Stimulated activated CD8-positive, alpha-beta memory T cell treated with anti-CD3 and anti-CD28 coated beads, Interleukin-2, amount 100 ng/mL, for 1 hour (primary cell): ENCODE data around the gene TIMP2.
"Not testable (repeated sequence)": the region's sequence is repeated elsewhere in the genome, so short reads cannot be mapped to it uniquely, and the experiment has no call there.

Source experiments
- DNase-seq, 2 donors: peaks; one replicate each; pipeline ENCODE4 v3.0.0-alpha.2; 2020; ENCODE audit warnings: low read depth in 2 of 2

TIMP2 gene

DNA sequence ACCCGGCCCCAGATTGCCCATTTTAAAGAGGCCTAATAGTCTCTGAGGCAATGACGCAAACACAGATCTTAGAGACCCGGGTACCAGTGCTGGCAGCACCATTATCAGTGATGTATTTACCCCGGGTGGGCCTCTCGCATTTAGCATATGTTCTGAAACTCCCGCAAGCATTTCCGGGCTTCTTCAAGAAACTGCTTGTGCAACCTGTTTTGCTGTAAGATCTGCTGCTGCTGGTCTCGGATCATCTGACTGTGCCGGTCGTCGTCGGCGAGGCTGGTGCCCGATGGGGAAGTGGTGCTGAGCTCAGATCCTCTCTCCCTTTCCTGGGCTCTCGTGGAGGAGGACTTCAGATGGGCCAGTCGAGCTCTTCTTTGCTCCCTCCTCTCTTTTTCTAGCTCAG lies 34.7 kb downstream of the TIMP2 start:
- no peak for DNase-seq

DNA sequence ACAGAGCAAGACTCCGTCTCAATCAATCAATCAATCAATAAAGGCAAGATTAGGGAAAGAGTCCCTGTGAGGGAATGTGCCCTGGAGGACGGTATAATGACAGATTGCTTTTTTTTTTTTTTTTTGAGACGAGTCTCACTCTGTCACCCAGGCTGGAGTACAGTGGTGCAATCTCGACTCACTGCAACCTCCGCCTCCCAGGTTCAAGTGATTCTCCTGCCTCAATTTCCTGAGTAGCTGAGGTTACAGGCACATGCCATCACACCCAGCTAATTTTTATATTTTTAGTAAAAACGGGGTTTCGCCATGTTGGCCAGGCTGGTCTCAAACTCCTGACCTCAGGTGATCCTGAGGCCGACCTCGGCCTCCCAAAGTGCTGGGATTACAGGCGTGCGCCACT lies 35.1 kb downstream of the TIMP2 start:
- not testable (repeated sequence) for DNase-seq

DNA sequence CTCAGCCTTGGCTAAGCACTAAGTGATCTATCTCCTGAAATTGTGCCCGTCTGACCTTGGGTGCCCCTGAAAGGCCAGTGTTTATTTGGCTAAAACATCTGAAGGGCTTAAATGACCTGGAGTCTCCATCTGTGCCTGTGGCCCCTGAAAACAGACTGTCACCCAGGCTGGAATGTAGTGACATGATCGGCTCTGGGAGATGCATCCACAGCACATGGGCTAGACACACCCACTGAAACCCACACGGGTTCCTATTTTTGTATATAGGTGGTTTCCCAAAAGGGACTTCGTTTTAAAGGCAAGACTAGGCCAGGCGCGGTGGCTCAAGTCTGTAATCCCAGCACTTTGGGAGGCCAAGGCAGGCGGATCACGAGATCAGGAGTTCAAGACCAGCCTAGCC lies 35.7 kb downstream of the TIMP2 start:
- no peak for DNase-seq

DNA sequence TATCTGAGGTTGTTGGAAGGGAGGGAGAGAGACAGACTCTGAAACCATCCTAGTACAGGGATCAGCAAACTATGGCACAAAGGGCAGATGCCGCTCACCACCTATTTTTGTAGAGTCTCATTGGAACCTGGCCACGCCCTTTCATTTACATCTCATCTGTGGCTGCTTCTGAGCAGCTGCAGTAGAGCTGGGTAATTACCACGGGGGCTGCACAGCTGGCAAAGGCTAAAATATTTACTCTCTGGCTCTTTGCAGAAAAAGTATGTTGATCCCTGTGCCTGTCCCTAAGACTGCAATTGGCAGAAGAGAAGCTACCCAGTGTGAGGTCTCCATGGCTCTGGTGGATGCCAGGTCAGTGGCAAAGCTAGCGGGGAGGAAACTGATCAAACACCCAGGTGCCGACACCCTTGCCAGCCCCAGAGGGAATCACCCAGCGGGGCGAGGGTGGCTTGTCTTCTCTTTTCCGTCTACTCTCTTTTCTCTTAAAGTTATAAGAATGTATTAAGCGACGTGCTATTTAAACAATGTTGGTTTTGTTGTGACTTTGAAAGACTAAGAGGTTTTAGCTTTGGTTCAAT lies 36.2 kb downstream of the TIMP2 start:
- DNase-seq, result no peak

DNA sequence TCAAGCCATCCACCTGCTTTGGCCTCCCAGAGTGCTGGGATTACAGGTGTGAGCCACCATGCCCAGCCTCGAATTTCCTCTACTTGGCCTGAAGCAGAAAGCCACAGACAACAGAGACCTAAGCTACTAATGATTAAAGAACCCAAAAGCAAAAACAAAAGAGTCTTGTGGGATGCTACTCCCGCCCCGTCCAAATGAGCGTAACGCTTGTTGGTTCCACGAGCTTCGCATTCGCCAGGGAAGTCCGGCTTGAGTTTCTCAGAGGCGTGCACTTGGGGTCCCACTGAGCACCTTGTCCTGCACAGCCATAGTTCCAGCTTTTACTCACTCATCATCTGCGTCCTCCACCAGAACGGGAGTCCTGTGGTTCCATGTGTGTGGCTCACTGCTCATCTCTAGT lies 38.2 kb downstream of the TIMP2 start:
- no peak for DNase-seq

DNA sequence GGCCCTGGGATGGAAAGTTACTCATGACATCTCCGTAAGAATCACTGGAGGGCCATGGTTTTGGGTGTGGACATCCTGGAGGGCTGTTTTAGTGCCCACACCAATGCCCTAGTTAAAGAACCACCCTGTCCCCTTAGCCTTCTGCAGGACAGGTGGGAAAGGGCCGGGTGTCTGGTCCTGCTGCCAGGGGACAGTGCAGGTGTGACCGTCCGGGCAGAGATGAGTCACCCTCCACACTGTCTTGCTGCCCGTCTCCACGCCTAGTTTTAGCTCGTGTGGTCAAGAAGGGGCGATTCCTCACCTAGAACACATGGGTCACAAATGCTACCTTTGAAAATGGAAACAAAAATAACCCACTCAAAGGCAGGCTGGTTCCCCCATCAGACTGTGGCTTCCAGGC lies 39.2 kb downstream of the TIMP2 start:
- no peak for DNase-seq

DNA sequence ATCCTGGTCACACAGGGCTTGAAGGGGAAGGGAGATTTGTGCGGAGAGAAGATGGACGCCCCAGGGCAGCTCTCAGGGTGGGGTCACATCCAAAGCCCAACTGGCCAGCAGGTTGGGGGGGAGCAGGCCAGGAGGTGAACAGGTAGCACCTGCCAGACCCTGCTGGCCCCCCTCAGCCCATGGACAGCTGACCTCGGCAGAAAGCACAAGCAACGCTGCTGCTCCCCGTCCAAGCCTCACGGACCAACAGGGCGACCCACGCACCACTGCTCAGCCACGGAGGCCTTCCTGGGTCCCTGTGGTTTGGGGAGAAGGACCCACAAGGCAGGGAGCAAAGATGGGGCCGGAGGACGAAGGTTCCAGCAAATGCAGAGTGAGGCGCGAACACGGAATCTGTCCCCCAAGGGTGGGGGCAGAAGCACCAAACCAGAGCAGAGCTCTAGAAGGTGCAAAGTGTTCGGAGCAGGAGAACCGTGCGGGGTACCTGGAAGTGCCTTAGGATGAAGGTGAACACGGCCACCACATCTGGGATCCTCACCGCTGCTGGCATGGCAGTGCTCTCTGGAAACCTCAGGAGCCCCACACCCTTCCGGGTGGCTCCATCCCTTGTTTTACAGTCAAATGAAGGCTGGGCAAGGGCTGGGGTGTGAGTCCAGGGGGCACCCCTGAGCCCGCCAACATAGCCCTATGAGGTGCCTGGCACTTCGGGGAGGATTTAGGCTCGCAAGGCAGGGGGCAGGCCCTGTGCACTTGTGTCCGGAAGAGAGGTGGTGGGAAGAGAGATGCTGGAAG lies 40.1 kb downstream of the TIMP2 start:
- no peak for DNase-seq

DNA sequence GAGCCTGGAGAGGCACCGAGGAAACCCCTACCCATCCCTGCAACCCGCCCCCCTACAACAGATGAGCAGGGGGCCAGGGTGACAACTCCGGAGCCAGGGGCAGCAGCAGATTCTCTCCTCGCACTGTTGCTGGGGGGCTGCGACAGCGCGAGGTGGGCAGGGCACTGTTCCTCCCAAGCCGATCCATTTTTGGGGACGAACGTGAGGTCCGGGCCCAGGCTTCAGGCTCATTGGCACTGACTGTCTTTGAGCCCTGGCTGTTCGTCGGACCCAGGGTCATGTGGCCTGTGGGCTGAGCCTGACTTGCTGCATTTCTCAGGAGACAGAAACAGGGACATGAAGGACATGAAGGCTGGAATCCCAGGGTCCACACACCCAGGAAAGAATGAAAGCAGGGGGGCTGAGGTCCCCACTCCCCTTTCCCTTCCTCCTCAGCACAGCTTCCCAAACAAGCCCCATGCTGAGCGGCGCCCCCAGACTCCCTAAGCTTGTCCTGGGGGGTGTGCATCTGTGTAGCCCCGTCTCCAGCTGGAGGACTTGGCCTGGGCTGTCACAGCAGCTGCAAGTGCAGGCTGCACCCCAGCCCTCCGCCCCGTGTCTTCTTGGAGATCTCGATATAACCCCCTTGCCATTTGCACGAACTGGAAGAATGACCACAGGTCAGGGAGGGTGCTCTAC lies 40.9 kb downstream of the TIMP2 start:
- DNase-seq, result no peak

DNA sequence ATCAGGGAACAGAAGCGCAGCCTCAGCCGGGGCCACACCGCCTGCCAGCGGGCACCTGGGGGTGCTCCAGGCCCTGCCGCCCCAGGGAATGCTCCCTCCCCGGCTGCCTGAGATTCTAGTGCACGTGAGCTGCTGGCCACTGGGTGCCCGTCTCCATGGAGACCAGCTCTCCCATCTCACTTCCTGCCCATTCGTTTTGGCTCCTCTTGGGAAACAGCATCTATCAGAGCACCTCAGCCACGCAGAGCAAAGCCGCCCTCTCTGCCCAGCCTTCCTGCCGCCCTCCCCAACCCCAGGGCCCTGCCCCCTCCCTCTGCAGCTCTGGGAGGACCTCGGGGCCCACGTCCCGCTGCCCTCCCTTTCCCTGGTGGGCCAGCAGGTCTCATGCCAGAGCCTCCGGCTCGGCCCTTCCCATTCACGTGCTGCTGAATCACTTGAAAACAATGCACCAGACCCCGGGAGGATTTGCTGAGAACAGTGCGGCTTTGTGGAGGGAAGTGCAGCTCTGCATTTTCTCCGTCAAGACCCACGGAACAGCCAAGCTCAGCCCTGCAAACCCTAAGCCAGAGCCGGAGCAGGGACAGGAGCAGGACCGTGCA lies 41.6 kb downstream of the TIMP2 start:
- no peak for DNase-seq

DNA sequence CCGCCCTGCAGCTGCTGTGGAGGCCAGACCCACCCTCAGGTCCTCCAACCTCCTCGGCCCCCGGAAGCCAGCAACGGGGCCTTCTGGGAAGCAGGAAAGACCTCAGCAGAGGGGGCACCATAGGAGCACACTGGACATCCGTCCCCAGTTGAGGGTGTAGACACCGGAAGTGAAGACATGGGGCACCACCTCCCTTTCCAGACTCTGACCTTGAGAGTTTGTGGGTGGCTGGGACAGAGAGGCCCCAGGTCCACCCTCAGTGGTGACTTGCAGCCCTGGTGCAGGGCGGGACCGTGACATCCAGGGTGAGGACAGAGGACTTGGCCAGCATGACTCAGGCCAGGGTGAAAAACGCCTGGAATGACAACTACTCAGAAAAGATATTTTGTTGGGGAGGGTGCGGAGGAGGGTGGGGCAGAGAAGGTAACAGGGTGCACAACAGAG lies 42.1 kb downstream of the TIMP2 start:
- DNase-seq, result no peak

DNA sequence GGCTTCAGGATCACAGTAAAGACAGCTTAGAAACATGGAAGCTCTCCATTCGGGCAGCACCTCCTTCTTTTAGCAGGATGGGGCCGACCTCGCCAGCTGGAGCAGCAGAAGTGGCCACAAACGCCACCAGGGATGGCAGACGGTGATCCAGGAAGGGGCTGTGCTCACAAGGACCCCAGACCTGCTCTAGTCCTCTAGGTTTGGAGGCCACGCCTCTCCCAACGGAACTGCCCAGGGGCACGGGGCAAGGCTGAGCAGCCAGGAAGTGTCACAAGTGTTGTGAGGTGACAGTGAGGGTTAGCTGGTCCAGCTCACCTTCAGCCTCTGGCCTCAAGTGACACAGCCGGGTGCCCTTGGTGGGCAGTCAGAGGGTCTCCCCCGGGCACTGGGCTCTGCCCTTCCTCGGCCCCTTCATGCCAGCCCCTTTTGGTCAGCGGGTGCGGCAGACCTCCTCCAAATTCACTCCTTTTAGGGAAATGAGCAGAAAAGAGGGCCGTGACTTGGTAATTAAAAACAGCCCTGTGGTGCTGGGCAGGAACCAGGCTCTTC lies 42.6 kb downstream of the TIMP2 start:
- DNase-seq, result no peak

DNA sequence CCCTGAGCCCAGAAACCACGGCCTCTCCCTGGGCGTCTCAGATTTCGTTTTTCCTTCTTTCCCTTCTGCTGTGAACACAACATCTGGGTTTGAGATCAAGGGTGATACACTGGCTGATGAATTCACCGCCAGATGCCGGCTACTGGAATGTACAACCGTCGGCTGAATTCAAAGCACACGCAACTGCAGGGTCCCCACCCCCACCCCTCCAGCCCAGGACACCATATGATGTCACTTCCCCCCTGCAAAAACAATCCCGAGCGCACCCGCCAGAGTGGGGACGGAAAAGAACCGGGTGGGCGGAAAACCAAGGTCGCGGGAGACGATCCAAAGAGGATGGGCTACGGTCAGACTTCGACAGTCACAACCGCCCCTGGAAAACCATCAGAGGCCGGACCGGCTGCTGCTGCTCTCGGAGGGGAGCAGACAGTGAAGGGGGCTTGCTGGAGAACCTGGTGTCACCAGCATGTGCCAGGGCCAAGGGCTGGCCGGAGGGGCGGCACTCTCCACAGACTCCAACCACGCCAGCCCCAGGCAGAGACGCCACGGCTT lies 45.5 kb downstream of the TIMP2 start:
- DNase-seq, result no peak

DNA sequence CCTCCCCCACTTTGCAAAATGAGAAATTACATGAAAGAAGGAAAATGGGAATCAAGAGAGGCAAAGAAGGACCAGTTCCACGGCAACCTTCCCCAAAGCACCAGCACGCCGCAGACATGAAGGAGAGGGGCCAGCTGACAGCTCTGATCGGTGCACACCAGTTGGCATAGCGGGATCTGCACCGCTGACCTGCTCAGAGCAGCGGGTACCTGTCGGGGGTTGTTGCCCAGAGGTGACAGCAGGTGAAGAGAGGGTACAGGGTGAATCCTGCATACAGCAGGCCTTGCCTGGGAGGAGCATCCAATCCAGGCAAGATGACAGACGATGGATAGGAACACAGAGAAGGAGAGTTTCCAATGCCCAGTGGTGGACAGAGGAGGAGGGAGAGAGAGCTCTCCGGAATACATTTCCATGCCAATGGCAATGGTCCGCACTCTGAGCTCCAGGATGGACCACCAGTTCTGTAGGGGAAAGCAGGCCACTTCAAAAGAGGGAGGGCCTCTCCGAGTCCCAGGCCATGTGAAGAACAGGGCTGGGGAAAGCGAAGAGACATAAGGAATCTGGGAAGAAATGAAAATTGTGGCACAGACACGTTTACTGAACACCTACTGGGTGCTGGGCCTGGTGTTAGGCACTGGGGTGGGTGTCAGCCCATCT lies 46.2 kb downstream of the TIMP2 start:
- DNase-seq, result no peak

DNA sequence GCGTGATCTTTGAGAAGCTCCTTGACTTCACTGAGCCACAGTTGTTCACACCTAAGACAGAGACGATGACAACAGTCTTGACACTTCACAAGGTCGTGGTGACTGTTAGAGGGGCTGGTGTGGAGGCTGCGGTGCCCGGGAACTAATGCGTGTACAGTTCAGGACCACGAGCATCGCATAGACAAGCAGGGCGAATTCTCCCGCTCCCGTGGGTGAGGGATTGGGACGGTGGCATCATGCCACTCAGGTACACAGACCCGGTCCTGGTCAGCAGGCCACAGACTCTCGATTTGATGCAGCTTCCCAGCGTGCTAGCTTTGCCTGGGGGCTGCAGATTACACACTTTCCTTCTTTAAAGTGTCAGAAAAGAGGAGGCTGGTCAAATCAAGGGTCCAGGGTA lies 46.9 kb downstream of the TIMP2 start:
- DNase-seq, result no peak

DNA sequence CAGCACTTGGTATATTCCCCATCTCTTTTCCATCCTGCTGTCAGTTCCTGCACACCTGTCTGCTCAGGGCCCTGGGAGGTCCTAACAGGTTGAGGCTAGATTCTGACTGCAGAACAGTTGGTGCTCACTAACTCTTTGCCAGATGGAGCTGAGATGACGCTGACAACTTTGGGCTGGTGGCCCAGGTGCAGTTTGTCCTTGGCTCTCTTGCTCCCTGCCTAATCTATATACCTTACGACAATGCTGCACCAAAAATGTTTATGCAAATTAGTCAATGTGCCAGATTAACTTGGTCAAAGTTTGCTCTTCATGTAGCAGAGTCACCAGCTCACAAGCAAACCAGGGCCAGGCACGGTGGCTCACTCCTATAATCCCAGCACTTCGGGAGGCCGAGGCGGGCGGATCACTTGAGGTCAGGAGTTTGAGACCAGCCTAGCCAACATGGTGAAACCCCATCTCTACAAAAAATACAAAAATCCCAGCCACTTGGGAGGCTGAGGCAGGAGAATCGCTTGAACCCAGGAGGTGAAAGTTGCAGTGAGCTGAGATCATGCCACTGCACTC lies 48.2 kb downstream of the TIMP2 start:
- DNase-seq, result not testable (repeated sequence)

DNA sequence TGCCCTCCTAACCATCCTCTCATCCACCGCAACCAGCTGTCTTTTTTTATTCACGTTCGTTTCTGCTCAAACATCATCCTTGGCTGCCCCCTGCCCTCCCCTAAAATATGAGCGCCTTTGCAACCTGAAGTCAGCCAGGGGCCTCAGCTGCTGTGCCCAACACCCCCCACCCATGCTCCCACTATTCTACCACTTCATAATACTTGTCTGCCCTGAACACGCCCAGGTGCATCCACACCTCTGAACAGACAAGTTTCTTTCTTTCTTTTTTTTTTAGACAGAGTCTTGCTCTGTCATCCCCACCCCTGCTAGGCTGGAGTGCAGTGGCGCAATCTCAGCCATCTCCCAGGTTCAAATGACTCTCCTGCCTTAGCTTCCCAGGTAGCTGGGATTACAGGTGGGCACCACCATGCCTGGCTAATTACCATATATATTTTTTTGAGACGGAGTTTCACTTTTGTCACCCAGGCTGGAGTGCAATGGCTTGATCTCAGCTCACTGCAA lies 49.0 kb downstream of the TIMP2 start:
- DNase-seq, result no peak

DNA sequence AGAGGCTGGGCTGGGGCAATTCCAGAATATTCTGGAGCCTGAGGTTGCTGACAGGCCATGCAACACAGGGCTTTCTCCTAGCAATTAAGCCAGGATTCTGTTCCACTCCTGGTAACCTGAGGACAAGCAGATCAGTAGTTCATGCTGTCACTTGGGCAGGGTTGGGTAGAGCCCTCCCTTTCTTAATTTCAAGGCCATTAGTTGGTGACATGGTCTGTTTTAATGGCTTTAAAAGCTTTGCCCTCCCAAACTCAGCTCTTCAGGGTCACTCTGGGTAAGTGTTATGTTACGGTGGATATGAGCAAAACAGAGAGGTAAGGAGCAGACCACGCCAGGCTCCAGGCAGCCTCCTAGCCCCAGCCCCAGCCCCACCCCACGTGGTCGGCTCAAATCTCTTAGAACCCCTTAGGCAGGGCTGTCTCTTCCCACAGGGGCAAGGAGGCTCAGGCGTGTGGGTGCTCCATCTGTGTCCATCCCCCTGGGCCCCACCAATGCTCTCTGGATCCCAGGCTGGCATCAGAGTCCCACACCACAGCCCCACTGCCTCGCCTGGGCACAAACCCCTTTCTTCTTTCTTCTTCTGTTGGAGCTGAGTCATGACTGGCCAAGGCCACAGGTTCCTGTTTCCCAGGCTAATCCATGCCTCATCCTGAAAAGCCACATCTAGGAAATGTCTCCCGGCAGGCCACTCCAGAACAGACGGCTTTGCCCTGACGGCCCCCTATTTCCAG lies 49.7 kb downstream of the TIMP2 start:
- DNase-seq, result no peak

DNA sequence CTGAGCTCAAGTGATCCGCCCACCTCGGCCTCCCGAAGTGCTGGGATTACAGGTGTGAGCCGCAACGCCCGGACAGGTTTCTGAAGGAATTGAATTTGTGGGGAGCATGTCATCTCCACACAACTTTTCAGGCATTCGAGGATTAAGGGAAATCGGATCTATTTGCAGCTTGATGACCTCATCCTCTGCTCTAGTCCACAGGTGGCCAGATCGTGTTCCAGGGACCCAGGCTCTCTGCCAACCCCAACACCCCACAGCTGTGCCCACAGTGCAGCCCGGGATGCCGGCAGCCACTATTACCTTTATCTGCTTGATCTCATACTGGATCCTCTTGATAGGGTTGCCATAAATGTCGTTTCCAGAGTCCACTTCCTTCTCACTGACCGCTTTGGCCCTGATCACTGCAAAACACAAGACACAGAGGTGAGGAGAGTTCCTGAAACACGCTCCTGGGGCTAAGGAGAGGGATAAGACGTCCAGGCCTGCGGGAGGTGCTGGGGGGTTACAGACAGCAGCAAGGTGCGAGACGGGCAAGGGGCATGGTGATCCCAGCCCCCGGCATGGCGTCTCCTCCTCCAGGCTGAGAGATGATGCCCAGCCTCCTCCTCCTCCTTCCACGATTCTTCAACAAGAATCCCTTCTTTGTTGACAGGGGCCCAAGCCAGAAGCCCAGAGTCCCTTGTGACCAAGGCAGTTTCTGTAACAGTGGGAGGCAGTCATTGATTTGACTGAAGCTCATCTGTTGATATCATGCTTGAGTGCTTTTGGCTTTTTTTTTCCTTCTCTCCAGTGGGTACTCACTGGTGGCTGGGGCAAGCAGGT lies 51.5 kb downstream of the TIMP2 start:
- no peak for DNase-seq

DNA sequence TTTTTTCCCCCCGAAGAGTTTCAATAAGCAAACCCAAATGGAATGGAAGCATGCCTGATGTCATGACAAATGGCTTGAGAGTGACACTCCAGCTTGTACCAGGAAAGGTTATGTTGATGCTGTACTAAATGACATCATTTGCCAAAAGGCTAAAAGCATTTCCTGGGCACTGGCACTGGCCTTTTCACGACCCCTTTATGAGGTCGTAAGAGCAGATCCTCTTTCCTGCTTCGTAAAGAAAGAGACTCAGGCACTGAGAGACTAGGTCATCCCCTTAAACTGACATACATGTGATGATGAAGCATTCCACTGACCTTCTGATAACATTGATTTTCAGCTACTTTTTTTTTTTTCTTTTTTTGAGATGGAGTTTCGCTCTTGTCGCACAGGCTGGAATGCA lies 52.7 kb downstream of the TIMP2 start:
- DNase-seq, result no peak
